Measurements from ENCODE around the gene KLHL24.

GRCh38 chr3:183695569-183696364, 60.3 kb downstream of the KLHL24 start:
- TF ChIP-seq, protein P1, sequence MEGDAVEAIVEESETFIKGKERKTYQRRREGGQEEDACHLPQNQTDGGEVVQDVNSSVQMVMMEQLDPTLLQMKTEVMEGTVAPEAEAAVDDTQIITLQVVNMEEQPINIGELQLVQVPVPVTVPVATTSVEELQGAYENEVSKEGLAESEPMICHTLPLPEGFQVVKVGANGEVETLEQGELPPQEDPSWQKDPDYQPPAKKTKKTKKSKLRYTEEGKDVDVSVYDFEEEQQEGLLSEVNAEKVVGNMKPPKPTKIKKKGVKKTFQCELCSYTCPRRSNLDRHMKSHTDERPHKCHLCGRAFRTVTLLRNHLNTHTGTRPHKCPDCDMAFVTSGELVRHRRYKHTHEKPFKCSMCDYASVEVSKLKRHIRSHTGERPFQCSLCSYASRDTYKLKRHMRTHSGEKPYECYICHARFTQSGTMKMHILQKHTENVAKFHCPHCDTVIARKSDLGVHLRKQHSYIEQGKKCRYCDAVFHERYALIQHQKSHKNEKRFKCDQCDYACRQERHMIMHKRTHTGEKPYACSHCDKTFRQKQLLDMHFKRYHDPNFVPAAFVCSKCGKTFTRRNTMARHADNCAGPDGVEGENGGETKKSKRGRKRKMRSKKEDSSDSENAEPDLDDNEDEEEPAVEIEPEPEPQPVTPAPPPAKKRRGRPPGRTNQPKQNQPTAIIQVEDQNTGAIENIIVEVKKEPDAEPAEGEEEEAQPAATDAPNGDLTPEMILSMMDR (IDR thresholded peaks at IDR 0.05; ENCODE audit: poor library complexity, severe bottlenecking), result no peak
- TF ChIP-seq, protein P2, sequence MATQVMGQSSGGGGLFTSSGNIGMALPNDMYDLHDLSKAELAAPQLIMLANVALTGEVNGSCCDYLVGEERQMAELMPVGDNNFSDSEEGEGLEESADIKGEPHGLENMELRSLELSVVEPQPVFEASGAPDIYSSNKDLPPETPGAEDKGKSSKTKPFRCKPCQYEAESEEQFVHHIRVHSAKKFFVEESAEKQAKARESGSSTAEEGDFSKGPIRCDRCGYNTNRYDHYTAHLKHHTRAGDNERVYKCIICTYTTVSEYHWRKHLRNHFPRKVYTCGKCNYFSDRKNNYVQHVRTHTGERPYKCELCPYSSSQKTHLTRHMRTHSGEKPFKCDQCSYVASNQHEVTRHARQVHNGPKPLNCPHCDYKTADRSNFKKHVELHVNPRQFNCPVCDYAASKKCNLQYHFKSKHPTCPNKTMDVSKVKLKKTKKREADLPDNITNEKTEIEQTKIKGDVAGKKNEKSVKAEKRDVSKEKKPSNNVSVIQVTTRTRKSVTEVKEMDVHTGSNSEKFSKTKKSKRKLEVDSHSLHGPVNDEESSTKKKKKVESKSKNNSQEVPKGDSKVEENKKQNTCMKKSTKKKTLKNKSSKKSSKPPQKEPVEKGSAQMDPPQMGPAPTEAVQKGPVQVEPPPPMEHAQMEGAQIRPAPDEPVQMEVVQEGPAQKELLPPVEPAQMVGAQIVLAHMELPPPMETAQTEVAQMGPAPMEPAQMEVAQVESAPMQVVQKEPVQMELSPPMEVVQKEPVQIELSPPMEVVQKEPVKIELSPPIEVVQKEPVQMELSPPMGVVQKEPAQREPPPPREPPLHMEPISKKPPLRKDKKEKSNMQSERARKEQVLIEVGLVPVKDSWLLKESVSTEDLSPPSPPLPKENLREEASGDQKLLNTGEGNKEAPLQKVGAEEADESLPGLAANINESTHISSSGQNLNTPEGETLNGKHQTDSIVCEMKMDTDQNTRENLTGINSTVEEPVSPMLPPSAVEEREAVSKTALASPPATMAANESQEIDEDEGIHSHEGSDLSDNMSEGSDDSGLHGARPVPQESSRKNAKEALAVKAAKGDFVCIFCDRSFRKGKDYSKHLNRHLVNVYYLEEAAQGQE (IDR thresholded peaks at IDR 0.05; ENCODE audit: borderline replicate concordance), result no peak
- no peak for TF ChIP-seq EZH2 (IDR thresholded peaks at IDR 0.05; ENCODE audit: borderline replicate concordance, insufficient read depth, low read length, poor library complexity, severe bottlenecking)
- no peak for TF ChIP-seq POLR2AphosphoS5 (IDR thresholded peaks at IDR 0.05)
